HG03159 (cell line): Measurements from ENCODE around the gene EIF3A.
"Not testable (repeated sequence)": the region's sequence is repeated elsewhere in the genome, so short reads cannot be mapped to it uniquely, and the experiment has no call there.

Source experiments
- ATAC-seq: cut with Tn5 transposase; IDR thresholded peaks from one replicate; pipeline ENCODE4 v1.9.1; 2021; ENCODE audit warnings: mild to moderate bottlenecking, moderate library complexity; ENCODE audit not compliant: unreplicated experiment

Gene EIF3A

GRCh38 chr10:119059557-119059956 is 21.1 kb downstream of the EIF3A start:
- no peak for ATAC-seq

- no peak for ATAC-seq
Observed at GRCh38 chr10:119058010-119058409, 22.6 kb downstream of the EIF3A start.

GRCh38 chr10:119055472-119055871 is 25.1 kb downstream of the EIF3A start:
- no peak for ATAC-seq

- no peak for ATAC-seq
Observed at GRCh38 chr10:119051775-119052174, 28.8 kb downstream of the EIF3A start.

- no peak for ATAC-seq
Observed at GRCh38 chr10:119049777-119050176, 30.8 kb downstream of the EIF3A start.

- no peak for ATAC-seq
Observed at GRCh38 chr10:119049361-119049760, 31.3 kb downstream of the EIF3A start.

GRCh38 chr10:119045561-119045960 is 35.1 kb downstream of the EIF3A start:
- no peak for ATAC-seq

GRCh38 chr10:119042169-119042568 is 38.4 kb downstream of the EIF3A start:
- ATAC-seq, result no peak

GRCh38 chr10:119041326-119041725 is 39.3 kb downstream of the EIF3A start:
- no peak for ATAC-seq

- no peak for ATAC-seq
Observed at GRCh38 chr10:119039161-119039560, 41.5 kb downstream of the EIF3A start.

GRCh38 chr10:119031496-119032059 is 49.0 kb downstream of the EIF3A start:
- ATAC-seq, result no peak

- ATAC-seq, result peak; percentile 42
Observed at GRCh38 chr10:119030421-119031250, 50.0 kb downstream of the EIF3A start.

GRCh38 chr10:119029613-119030420 is 50.8 kb downstream of the EIF3A start, which contains the start of gene NANOS1:
NANOS1 (plus strand) TSS chr10:119029714; CDS start chr10:119029802, 88 bp downstream.
- ATAC-seq, result peak; percentile 19

GRCh38 chr10:119028900-119029612 is 51.6 kb downstream of the EIF3A start:
- peak; percentile 59 for ATAC-seq

- not testable (repeated sequence) for ATAC-seq
Observed at GRCh38 chr10:119028445-119028899, 52.1 kb downstream of the EIF3A start.

- ATAC-seq, result no peak
Observed at GRCh38 chr10:119026301-119027110, 54.1 kb downstream of the EIF3A start.

GRCh38 chr10:119025776-119026175 is 54.8 kb downstream of the EIF3A start:
- no peak for ATAC-seq

GRCh38 chr10:119025336-119025735 is 55.3 kb downstream of the EIF3A start:
- no peak for ATAC-seq

GRCh38 chr10:119024882-119025281 is 55.7 kb downstream of the EIF3A start:
- ATAC-seq, result no peak

- no peak for ATAC-seq
Observed at GRCh38 chr10:119023553-119023868, 57.1 kb downstream of the EIF3A start.
